ENCODE data around the gene AOPEP. TPM values are rescaled to one million over a fixed set of nuclear protein-coding genes. Genes with fewer than 3 reads are reported as not detected.
A peak's percentile ranks its signal among the peaks of the same experiment; 100 is the strongest.

The AOPEP gene
- total RNA-seq, 1 donor from 2014 or later = 305 TPM

DNA sequence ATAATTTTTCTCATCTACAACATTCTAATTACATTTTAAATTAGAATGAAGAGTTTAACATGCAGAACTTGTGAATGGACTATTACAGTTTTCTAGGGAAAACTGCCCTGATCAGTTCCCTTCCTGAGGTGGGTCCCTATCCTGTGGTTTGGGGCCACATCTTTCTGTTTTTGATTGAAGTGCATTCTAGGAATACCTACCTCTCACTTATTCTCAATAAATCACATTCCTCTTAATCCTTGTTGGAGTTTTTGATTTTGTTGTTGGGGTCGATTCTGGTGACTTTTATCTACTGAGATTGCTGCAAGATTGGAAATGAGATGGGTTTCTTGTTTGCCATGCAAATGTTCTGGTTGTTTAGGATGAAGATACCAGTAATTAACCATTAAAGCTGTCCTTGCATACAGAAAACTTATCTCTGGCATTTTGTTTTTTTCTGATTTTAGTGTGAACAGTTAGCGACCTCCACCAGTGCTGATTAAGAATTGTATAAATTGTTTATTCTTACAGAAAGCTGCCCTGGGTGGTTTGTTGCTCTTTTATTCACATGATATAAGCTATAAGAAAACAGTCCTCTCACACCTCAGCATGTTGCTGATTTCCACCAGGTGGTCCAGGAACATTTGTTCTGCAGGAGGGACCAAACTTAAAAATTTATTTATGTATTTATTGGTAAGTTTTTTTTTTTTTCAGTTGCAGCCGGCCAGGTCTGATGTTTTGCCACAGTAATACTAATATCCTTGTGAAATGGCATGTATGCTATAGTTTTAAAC, 321.1 kb downstream of the AOPEP start:
- Histone ChIP-seq H3K4me1 (peaks cover 71% of the 10 kb centered on the region), H3K27ac (peak overlapping the region; percentile 95), H3K4me3 (peak overlapping the region; percentile 56 to 58)

DNA sequence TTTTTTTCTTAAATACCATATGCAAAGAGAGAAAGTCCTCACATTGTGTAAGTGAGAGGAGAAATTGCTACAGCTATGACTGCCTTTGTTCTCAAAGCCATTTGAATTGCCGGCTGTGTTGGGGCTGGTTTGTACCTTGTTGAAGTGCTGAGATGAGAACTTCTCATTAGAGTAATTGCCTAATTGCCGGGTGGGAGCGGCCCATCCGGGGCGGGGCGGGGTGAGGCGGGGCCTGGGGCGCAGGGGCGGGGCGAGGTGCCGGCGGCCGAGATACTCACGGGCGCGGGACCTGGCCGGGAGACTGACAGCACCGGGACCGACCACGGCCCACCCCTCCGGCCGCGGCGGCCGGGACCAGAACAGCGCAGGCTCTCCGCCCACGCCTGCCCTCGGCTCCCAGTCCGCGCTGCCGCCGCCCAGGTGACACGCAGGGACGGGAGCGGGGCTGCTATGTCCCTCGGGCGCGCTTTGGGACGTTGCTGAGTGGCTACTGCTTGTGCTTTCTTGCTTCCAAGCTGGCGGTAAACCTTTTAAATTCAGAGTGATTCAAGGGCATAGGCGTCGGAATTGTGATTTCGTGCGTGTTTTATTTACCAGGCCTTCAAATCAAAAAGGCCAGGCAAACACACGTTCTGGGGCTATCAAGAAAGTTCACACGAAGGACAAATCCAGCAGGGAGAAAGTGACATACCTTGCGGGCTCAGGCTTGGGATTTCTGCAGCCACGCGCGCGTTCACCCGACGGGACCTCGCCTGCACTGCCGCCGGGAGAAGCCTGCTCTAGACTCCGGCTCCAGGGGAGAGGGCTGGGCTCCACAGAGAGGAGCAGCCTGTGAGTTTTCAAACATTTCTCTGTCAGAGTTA, 322.0 kb downstream of the AOPEP start:
- peak in 1 of 2 donors; percentile 19 for TF ChIP-seq POLR2A (IDR thresholded peaks at IDR 0.05)
- peak in 1 of 2 donors; percentile 80 for TF ChIP-seq POLR2AphosphoS5 (IDR thresholded peaks at IDR 0.05; ENCODE audit: insufficient read depth in 1 of 2, low read depth in 1 of 2)
- TF ChIP-seq, protein P1, sequence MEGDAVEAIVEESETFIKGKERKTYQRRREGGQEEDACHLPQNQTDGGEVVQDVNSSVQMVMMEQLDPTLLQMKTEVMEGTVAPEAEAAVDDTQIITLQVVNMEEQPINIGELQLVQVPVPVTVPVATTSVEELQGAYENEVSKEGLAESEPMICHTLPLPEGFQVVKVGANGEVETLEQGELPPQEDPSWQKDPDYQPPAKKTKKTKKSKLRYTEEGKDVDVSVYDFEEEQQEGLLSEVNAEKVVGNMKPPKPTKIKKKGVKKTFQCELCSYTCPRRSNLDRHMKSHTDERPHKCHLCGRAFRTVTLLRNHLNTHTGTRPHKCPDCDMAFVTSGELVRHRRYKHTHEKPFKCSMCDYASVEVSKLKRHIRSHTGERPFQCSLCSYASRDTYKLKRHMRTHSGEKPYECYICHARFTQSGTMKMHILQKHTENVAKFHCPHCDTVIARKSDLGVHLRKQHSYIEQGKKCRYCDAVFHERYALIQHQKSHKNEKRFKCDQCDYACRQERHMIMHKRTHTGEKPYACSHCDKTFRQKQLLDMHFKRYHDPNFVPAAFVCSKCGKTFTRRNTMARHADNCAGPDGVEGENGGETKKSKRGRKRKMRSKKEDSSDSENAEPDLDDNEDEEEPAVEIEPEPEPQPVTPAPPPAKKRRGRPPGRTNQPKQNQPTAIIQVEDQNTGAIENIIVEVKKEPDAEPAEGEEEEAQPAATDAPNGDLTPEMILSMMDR (IDR thresholded peaks at IDR 0.05) = no peak
- peak overlapping the region; percentile 56 to 58 for H3K4me3 ChIP-seq
- H3K27me3 ChIP-seq = no peaks in the 10 kb centered on the region
- H3K27ac ChIP-seq = peak overlapping the region; percentile 95
- intact Hi-C loops (cut with DNase I) = no loop called here
- peaks cover 0 to 7% of the 10 kb centered on the region in 2 donors for H3K36me3 ChIP-seq
- H3K4me1 ChIP-seq = peaks cover 66% of the 10 kb centered on the region
- no peaks in the 10 kb centered on the region for H3K9me3 ChIP-seq
- DNase-seq (ENCODE audit: extremely low spot score in 2 of 2) = no peak

More for the DNA sequence above, 321.1 kb downstream of the AOPEP start:
- no peak for TF ChIP-seq POLR2A (IDR thresholded peaks at IDR 0.05)
- Histone ChIP-seq H3K36me3 (peaks cover 0 to 6% of the 10 kb centered on the region in 2 donors), H3K27me3 (no peaks in the 10 kb centered on the region), H3K9me3 (no peaks in the 10 kb centered on the region)
- DNase-seq (ENCODE audit: extremely low spot score in 2 of 2) = no peak
- intact Hi-C loops (cut with DNase I) = no loop called here

DNA sequence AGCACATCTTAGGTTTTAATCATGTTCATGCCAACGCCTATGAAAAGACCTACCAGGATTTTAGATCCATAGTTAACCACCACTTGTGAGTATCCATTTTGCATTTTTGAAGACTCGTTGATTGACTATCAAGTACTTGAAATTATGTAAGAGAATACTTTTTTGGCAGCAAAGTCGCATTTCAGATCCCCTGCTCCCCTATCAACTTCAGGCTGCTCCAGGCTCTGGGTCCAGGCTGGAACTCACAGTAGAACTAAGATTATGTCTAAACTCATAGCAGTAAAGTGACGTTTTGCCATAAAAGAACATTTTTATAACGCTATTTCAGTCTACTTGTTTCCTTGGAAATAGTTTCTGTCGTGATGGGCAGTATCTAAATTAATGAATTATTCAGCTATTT, 323.3 kb downstream of the AOPEP start:
- TF ChIP-seq POLR2AphosphoS5 (IDR thresholded peaks at IDR 0.05; ENCODE audit: insufficient read depth in 1 of 2, low read depth in 1 of 2) (no peak), POLR2A (IDR thresholded peaks at IDR 0.05) (no peak)
- no peaks in the 10 kb centered on the region for H3K27me3 ChIP-seq
- DNase-seq (ENCODE audit: extremely low spot score in 2 of 2) = no peak
- peak overlapping the region; percentile 95 for H3K27ac ChIP-seq
- peak overlapping the region; percentile 9 to 58 for H3K4me3 ChIP-seq
- intact Hi-C loops (cut with DNase I) = loop anchor here (10.0 kb wide), 1 partner anchor 45 kb away; no protein-coding TSS in a partner anchor
- peaks cover 68% of the 10 kb centered on the region for H3K4me1 ChIP-seq
- H3K9me3 ChIP-seq = no peaks in the 10 kb centered on the region
- H3K36me3 ChIP-seq = peaks cover 0 to 8% of the 10 kb centered on the region in 2 donors

DNA sequence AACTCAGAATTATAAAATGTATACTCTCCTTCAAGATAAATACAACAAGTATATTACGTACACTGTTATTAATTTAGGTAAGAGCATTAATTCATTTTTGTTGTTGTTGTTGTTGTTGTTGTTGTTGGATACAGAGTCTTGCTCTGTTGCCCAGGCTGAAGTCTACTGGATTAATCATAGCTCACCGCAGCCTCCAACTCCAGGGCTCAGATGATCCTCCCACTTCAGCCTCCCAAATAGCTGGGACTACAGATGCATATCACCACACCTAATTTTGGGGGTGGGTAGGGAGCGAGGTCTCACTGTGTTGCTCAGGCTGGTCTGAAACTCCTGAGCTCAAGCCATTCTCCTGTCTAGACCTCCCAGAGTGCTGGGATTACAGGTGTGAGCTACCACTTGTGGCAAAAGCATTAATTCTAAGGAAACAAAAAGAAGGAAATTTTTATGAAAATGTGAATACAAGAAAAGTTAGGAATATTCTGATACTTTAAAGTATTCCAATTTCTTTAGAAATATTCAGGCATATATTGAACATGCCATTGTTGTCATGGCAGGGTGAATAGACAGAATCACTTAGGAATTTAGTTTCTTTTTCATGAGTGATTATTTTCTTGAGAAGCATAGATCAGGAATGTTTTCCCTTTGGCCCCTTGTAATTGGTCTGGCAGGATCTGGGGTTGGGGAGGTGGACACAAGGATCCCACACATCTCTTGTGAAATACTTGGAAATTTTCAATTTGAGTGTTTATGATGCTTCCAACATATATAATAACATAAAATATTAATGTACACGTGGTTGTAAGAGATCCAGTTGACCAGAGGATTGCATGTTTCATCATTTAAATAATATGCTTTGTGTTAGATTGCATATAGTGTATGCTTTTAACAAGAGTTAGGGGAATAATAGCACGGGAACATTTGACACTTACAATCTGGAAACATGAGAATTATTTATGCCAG, 327.4 kb downstream of the AOPEP start:
- peaks cover 0 to 8% of the 10 kb centered on the region in 2 donors for H3K36me3 ChIP-seq

DNA sequence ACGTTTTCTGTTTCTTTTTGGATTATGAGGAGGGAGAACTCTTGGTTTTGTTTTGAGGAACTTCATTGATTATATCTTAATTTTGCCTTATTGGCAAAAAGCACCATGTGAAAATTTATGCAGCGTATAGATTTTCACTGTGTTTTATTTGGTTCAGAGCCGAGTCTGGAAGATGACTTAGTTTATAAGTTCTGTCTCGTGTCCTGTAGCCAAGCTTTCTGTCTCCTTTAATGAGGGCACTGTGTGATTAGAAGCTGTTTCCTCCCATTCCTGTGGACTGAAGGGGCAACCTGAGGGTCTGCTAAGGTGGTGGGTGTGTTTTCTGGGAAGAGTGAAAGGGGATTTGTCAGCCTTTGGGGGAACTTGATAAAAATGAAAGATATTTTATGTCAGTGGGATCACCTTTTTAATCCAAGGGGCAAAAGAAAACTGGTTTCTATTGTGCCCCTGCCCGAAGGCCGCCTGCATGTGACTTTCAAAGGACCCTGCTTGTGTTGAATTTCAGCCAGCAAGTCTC, 328.9 kb downstream of the AOPEP start:
- intact Hi-C loops (cut with DNase I) = loop anchor here (10.0 kb wide), 1 partner anchor 51 kb away; no protein-coding TSS in a partner anchor
- TF ChIP-seq POLR2A (IDR thresholded peaks at IDR 0.05) = no peak
- TF ChIP-seq, protein P1 (IDR thresholded peaks at IDR 0.05) = no peak
- TF ChIP-seq POLR2AphosphoS5 (IDR thresholded peaks at IDR 0.05; ENCODE audit: insufficient read depth in 1 of 2, low read depth in 1 of 2) = no peak
- DNase-seq (ENCODE audit: extremely low spot score in 2 of 2) = no peak
- Histone ChIP-seq H3K36me3 (peaks cover 0 to 8% of the 10 kb centered on the region in 2 donors), H3K9me3 (no peaks in the 10 kb centered on the region), H3K4me1 (peaks cover 84% of the 10 kb centered on the region), H3K27ac (peak overlapping the region; percentile 95), H3K4me3 (peak overlapping the region; percentile 30 to 32), H3K27me3 (no peaks in the 10 kb centered on the region)

More for the DNA sequence above, 327.4 kb downstream of the AOPEP start:
- Histone ChIP-seq H3K9me3 (no peaks in the 10 kb centered on the region), H3K27me3 (no peaks in the 10 kb centered on the region), H3K4me1 (peaks cover 79% of the 10 kb centered on the region), H3K27ac (peak overlapping the region; percentile 95), H3K4me3 (peak overlapping the region in 1 of 2 donors; percentile 7)
- TF ChIP-seq, protein P1 (IDR thresholded peaks at IDR 0.05) = no peak
- no peak for TF ChIP-seq POLR2A (IDR thresholded peaks at IDR 0.05)
- no peak for TF ChIP-seq POLR2AphosphoS5 (IDR thresholded peaks at IDR 0.05; ENCODE audit: insufficient read depth in 1 of 2, low read depth in 1 of 2)
- intact Hi-C loops (cut with DNase I) = loop anchor here (10.0 kb wide), 1 partner anchor 49 kb away; no protein-coding TSS in a partner anchor
- peak in 1 of 2 donors; percentile 9 for DNase-seq (ENCODE audit: extremely low spot score in 2 of 2)
